Glutamatergic neuron (in vitro differentiated cells): ENCODE data around the gene ELAVL3. TPM values are rescaled to one million over a fixed set of nuclear protein-coding genes. Genes with fewer than 3 reads are reported as not detected.
A peak's percentile ranks its signal among the peaks of the same experiment; 100 is the strongest.

ENCODE experiments used
- DNase-seq: peaks from one replicate; pipeline ENCODE4 v3.0.0; 2022
- H3K27ac Mint-ChIP-seq: one replicate; pipeline ENCODE4 v1.8.0; 2020; ENCODE audit warnings: mild to moderate bottlenecking, mixed read lengths, inconsistent platforms; ENCODE audit not compliant: unreplicated experiment
- H3K27me3 Mint-ChIP-seq: one replicate; pipeline ENCODE4 v1.8.0; 2020; ENCODE audit warnings: mild to moderate bottlenecking, moderate library complexity, mixed read lengths, inconsistent platforms; ENCODE audit not compliant: unreplicated experiment
- H3K36me3 Mint-ChIP-seq: one replicate; pipeline ENCODE4 v1.8.0; 2020; ENCODE audit warnings: mild to moderate bottlenecking, mixed read lengths, inconsistent platforms; ENCODE audit not compliant: unreplicated experiment
- H3K4me1 Mint-ChIP-seq: one replicate; pipeline ENCODE4 v1.8.0; 2020; ENCODE audit warnings: mild to moderate bottlenecking, low read depth, mixed read lengths, inconsistent platforms; ENCODE audit not compliant: unreplicated experiment
- H3K4me3 Mint-ChIP-seq: one replicate; pipeline ENCODE4 v1.8.0; 2020; ENCODE audit warnings: mild to moderate bottlenecking, mixed read lengths, inconsistent platforms; ENCODE audit not compliant: unreplicated experiment
- H3K9me3 Mint-ChIP-seq: one replicate; pipeline ENCODE4 v1.8.0; 2020; ENCODE audit warnings: mild to moderate bottlenecking, moderate library complexity, mixed read lengths, inconsistent platforms; ENCODE audit not compliant: unreplicated experiment
- CTCF ChIP-seq: fragments of 200-600 bp; sonication (generic); IDR thresholded peaks from one replicate; pipeline ENCODE4 v1.5.0; 2021; ENCODE audit not compliant: partially characterized antibody, unreplicated experiment
- total RNA-seq: library from RNA; stranded (reverse); fragmentation: NEBNext Ultra II Directional; extraction: Animal tissue kit (Norgen Biotek cat#: 25700); gene quantifications from one replicate; pipeline ENCODE4 v1.2.1, GENCODE V29; 2021; ENCODE audit not compliant: unreplicated experiment

ELAVL3 gene
- total RNA-seq, 1 donor from 2014 or later: 633 TPM

GRCh38 chr19:11486661-11487503 is 6.0 kb upstream of the ELAVL3 start:
- Mint-ChIP-seq H3K4me3 (no peak overlapping the region), H3K36me3 (no peaks in the 10 kb centered on the region), H3K27me3 (peaks cover 9% of the 10 kb centered on the region), H3K9me3 (peaks cover under 1% of the 10 kb centered on the region), H3K27ac (no peak overlapping the region), H3K4me1 (no peaks in the 10 kb centered on the region)
- TF ChIP-seq CTCF: no peak
- DNase-seq: no peak

GRCh38 chr19:11485245-11485837 is 4.5 kb upstream of the ELAVL3 start:
- peak overlapping the region; percentile 21 for H3K4me3 Mint-ChIP-seq
- no peaks in the 10 kb centered on the region for H3K4me1 Mint-ChIP-seq
- H3K27me3 Mint-ChIP-seq: peaks cover 13% of the 10 kb centered on the region
- no peaks in the 10 kb centered on the region for H3K36me3 Mint-ChIP-seq
- TF ChIP-seq CTCF: no peak
- peaks cover 8% of the 10 kb centered on the region for H3K9me3 Mint-ChIP-seq
- H3K27ac Mint-ChIP-seq: no peak overlapping the region
- DNase-seq: no peak

- H3K27me3 Mint-ChIP-seq: peaks cover 19% of the 10 kb centered on the region
- no peak overlapping the region for H3K4me3 Mint-ChIP-seq
- H3K36me3 Mint-ChIP-seq: peaks cover 7% of the 10 kb centered on the region
- H3K4me1 Mint-ChIP-seq: peaks cover 2% of the 10 kb centered on the region
- TF ChIP-seq CTCF: no peak
- no peak for DNase-seq
- H3K27ac Mint-ChIP-seq: no peak overlapping the region
- H3K9me3 Mint-ChIP-seq: peaks cover 16% of the 10 kb centered on the region
These were observed 2.7 kb upstream of the ELAVL3 start for GRCh38 chr19:11483366-11484111.

- TF ChIP-seq CTCF: peak; percentile 99
- Mint-ChIP-seq H3K9me3 (peaks cover 19% of the 10 kb centered on the region), H3K27me3 (peaks cover 25% of the 10 kb centered on the region), H3K27ac (no peak overlapping the region), H3K4me3 (peak overlapping the region; percentile 82), H3K36me3 (peaks cover 10% of the 10 kb centered on the region), H3K4me1 (peaks cover 9% of the 10 kb centered on the region)
- DNase-seq: peak; percentile 94
These were observed 1.7 kb upstream of the ELAVL3 start for GRCh38 chr19:11482384-11483050.
